T-cell (primary cell): ENCODE data around the gene SELPLG. TPM values are rescaled to one million over a fixed set of nuclear protein-coding genes. Genes with fewer than 3 reads are reported as not detected.

Source experiments
- ATAC-seq, 4 experiments: fragments of 200-7000 bp in 3 of 4; fragments of 150-1000 bp in 1 of 4; cut with Tn5 transposase; replicated peaks in 1 of 4; 1 replicate in 3 of 4; 2 replicates in 1 of 4; pipeline ENCODE4 v1.10.0; 2021; ENCODE audit warnings: moderate library complexity in 3 of 4, mild to moderate bottlenecking in 2 of 4, moderate number of reproducible peaks in 1 of 4
- CTCF ChIA-PET, 2 donors: fragments of 300-600 bp; sonication (Branson Sonifier 250); formaldehyde crosslinking; loops; one replicate each; lab custom pipeline; 2022; ENCODE audit warnings: antibody characterized with exemption in 2 of 2; lab: Charles Lee
- POLR2A ChIA-PET, 2 donors: fragments of 300-600 bp; sonication (Branson Sonifier 250); formaldehyde crosslinking; loops; one replicate each; lab custom pipeline; 2022; ENCODE audit warnings: antibody characterized with exemption in 2 of 2; lab: Charles Lee
- DNase-seq, 35 experiments: peaks; one replicate each; pipeline versions ENCODE4 v3.0.0 to v3.0.0-alpha.2; 2013 to 2023
- H3K27ac ChIP-seq: one replicate; pipeline ENCODE4 v1.5.1; 2013; ENCODE audit warnings: low read length
- H3K27me3 ChIP-seq, 2 experiments: replicated peaks in 1 of 2; 1 replicate in 1 of 2; 2 replicates in 1 of 2; pipeline versions ENCODE4 v1.6.1 to v1.7.0; 2013; ENCODE audit warnings: low read length in 1 of 2, mixed read lengths in 1 of 2; ENCODE audit not compliant: control insufficient read depth in 2 of 2, insufficient read depth in 2 of 2; ENCODE audit errors: extremely low read depth in 1 of 2
- H3K36me3 ChIP-seq, 2 donors: 1 replicate in 1 of 2; 2 replicates in 1 of 2; pipeline versions ENCODE4 v1.6.1 to v1.7.0; 2013; ENCODE audit warnings: low read length in 1 of 2; ENCODE audit not compliant: control insufficient read depth in 2 of 2, insufficient read depth in 1 of 2; ENCODE audit errors: extremely low read depth in 1 of 2
- H3K4me1 ChIP-seq, 2 experiments: 1 replicate in 1 of 2; 2 replicates in 1 of 2; pipeline versions ENCODE4 v1.6.1 to v1.7.0; 2013; ENCODE audit warnings: low read length in 2 of 2, mixed read lengths in 1 of 2; ENCODE audit not compliant: insufficient read depth in 2 of 2, control insufficient read depth in 1 of 2; ENCODE audit errors: extremely low read depth in 1 of 2
- H3K4me3 ChIP-seq, 2 donors: 1 replicate in 1 of 2; 2 replicates in 1 of 2; pipeline versions ENCODE4 v1.5.1 to v1.7.0; 2013; ENCODE audit warnings: mild to moderate bottlenecking in 2 of 2, low read length in 1 of 2, moderate library complexity in 1 of 2; ENCODE audit not compliant: control insufficient read depth in 1 of 2; ENCODE audit errors: extremely low read depth in 1 of 2
- H3K9me3 ChIP-seq: 2 replicates; pipeline ENCODE4 v1.7.0; 2013
- H3K27ac Mint-ChIP-seq, 2 donors: one replicate each; pipeline ENCODE4 v1.8.0; 2020 to 2021; ENCODE audit warnings: mild to moderate bottlenecking in 2 of 2, mixed read lengths in 2 of 2
- H3K27me3 Mint-ChIP-seq, 2 donors: one replicate each; pipeline ENCODE4 v1.8.0; 2021 to 2022; ENCODE audit warnings: mixed read lengths in 2 of 2
- H3K36me3 Mint-ChIP-seq: one replicate; pipeline ENCODE4 v1.8.0; 2021; ENCODE audit warnings: mixed read lengths
- H3K4me1 Mint-ChIP-seq, 3 donors: one replicate each; pipeline ENCODE4 v1.8.0; 2020 to 2022; ENCODE audit warnings: mixed read lengths in 3 of 3, mild to moderate bottlenecking in 1 of 3
- H3K4me3 Mint-ChIP-seq, 3 donors: one replicate each; pipeline ENCODE4 v1.8.0; 2020 to 2022; ENCODE audit warnings: mild to moderate bottlenecking in 3 of 3, mixed read lengths in 3 of 3, moderate library complexity in 3 of 3
- H3K9me3 Mint-ChIP-seq, 3 donors: one replicate each; pipeline ENCODE4 v1.8.0; 2020 to 2022; ENCODE audit warnings: mixed read lengths in 3 of 3
- WGBS: methylation state at CpG from one replicate; pipeline ENCODE4 v1.1.5; 2013; ENCODE audit warnings: missing lambda C conversion rate; ENCODE audit not compliant: insufficient coverage; 5-methylcytosine and 5-hydroxymethylcytosine counted together
- total RNA-seq, 35 experiments: library from RNA in 6 of 35; stranded (reverse) in 6 of 35; fragments of 120-200 nt in 1 of 35; gene quantifications; one replicate each; pipeline versions ENCODE4 v1.2.1 to v1.2.4 and lab custom pipeline; 2013 to 2026

Gene SELPLG
- total RNA-seq, 5 donors from 2014 or later (not counting 1 experiment from before 2014, with no cell fraction given): 102 to 220 (median 215) TPM

DNA sequence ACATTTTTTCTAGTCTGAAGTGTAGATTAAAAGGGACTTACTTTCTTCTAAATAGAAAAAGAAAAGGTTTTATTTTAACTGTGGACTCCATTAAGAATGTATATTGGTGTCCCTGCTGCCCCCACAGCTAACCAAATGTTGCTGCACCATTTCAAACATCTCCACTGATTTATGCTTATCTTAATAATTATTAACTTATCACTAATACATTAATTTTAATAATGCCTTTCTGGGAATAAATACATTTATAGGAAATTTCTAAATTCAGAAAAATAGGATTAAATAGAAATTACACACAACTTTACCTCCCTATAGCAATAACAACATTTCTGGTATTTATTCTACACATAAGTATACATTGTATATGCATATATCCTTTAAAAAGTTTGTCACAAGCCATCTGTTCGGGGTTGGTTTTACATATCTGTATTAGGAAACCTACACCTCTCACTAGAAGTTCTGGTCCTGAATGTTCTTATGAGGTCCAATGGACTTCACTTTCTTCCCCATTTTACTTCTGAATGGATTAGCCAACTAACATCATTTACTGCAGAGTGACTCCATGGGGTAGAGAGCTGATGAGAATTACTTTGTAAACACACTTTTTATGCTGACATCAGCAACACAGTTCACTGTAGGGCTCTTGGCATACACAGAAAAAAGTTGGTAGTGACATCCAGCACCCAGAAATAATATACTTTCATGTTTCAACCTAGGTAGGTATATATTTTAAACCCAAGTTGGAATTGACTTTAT, 9.4 kb upstream of the SELPLG start:
- no peaks in the 10 kb centered on the region for H3K9me3 Mint-ChIP-seq
- Histone ChIP-seq H3K4me3 (no peak overlapping the region), H3K36me3 (peaks cover 0 to 3% of the 10 kb centered on the region in 2 donors), H3K27me3 (no peaks in the 10 kb centered on the region), H3K27ac (no peak overlapping the region), H3K4me1 (peaks cover 17 to 30% of the 10 kb centered on the region in 2 experiments), H3K9me3 (no peaks in the 10 kb centered on the region)
- peaks cover 32 to 53% (median 45%) of the 10 kb centered on the region in 3 donors for H3K4me1 Mint-ChIP-seq
- no peak overlapping the region for H3K27ac Mint-ChIP-seq
- no peaks in the 10 kb centered on the region for H3K27me3 Mint-ChIP-seq
- no peak overlapping the region for H3K4me3 Mint-ChIP-seq
- ATAC-seq: no peak
- no CpG with 5 or more reads among the region's 1 CpG for WGBS
- POLR2A ChIA-PET: no interaction called here
- no peak for DNase-seq
- peaks cover 3% of the 10 kb centered on the region for H3K36me3 Mint-ChIP-seq
- CTCF ChIA-PET: no interaction called here

DNA sequence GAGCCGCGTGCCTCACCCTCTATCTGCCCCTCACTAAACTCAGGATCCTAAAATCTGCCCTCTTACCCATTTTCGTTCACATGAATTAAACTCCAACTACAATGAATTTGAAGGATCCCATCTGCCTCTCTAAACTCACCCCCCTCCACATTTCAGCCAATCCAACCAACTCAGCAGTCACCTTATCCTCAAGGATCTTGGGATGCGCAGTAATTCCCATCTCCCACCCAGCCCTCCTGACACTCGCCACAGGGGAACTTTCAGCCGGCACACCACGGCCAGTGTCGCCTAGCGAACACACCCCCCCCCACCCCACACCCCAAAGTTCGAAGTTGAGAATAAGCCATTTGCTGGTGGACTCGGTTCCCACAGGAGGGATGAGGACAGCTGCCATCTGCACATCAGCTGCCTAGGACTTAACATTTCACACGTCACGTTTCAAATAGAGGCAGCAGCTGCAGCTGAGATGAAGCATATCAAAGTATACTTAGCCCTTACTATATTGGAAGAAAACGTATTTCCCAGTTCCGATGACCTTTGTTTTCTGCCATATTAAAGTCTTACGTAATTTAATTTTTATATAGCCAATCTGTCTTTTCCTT, 8.7 kb upstream of the SELPLG start:
- WGBS: 96% methylated on average over 6 of the region's 16 CpGs
- DNase-seq (no peak), ATAC-seq (no peak)
- no peak overlapping the region for H3K27ac Mint-ChIP-seq
- Histone ChIP-seq H3K4me1 (peaks cover 18 to 30% of the 10 kb centered on the region in 2 experiments), H3K4me3 (no peak overlapping the region), H3K27ac (no peak overlapping the region), H3K27me3 (no peaks in the 10 kb centered on the region), H3K9me3 (no peaks in the 10 kb centered on the region), H3K36me3 (peaks cover 0 to 3% of the 10 kb centered on the region in 2 donors)
- CTCF ChIA-PET: no interaction called here
- H3K36me3 Mint-ChIP-seq: no peaks in the 10 kb centered on the region
- H3K4me3 Mint-ChIP-seq: no peak overlapping the region
- POLR2A ChIA-PET: no interaction called here
- no peaks in the 10 kb centered on the region for H3K9me3 Mint-ChIP-seq
- H3K4me1 Mint-ChIP-seq: peaks cover 35 to 53% (median 48%) of the 10 kb centered on the region in 3 donors
- no peaks in the 10 kb centered on the region for H3K27me3 Mint-ChIP-seq

DNA sequence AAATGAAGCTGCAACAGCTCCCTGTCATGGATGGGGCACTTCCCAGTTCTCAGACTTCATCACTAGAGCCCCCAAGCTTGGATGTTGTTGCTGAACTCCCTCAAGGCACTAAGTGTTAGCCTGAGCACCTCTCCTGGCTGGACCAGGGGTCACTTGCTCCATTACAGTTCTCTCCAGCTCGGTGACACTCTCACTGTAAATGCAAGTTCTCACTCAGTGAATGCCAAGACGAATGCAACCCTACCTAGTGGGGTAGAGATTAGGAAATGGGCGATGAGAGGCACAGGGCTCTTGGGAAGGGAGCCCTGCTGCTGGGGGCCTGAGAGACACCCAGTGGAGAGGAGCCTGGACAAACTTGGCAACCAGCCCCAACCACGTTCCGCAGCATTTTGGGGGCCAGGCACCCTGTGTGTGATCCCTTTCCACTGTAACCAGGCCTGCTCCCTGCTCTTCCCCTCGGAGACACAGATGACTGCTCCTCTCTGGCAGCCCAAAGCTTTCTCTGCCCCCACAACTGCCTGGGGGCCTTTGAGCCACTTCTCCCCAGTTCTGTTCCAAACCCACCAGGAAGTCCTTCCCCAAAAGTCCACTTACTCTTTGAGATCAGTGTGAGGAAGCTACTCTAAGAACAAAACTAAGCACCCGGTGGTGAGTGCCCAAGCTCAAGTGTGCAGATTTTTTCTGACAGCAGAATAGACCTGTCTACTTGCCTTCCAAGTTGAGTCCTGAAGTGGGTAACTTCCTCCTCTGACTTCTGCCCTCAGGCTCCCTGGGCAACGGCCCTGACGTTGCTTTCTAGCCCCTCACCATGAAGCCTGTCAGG, 8.0 kb upstream of the SELPLG start:
- Histone ChIP-seq H3K4me3 (no peak overlapping the region), H3K9me3 (no peaks in the 10 kb centered on the region), H3K27ac (no peak overlapping the region), H3K27me3 (no peaks in the 10 kb centered on the region), H3K4me1 (peaks cover 26 to 31% of the 10 kb centered on the region in 2 experiments), H3K36me3 (peaks cover 0 to 3% of the 10 kb centered on the region in 2 donors)
- Mint-ChIP-seq H3K4me1 (peaks cover 36 to 55% (median 48%) of the 10 kb centered on the region in 3 donors), H3K27me3 (no peaks in the 10 kb centered on the region), H3K9me3 (no peaks in the 10 kb centered on the region), H3K36me3 (no peaks in the 10 kb centered on the region), H3K27ac (no peak overlapping the region), H3K4me3 (no peak overlapping the region)
- ChIA-PET CTCF (interaction anchor here in 1 of 2 donors (0.5 to 1.4 kb wide), 3 partner anchors 19 to 64 kb away, joined by 3 to 5 read pairs (median 3); no protein-coding TSS in a partner anchor), POLR2A (no interaction called here)
- no peak for ATAC-seq
- DNase-seq: no peak
- WGBS: 100% methylated on average over 2 of the region's 9 CpGs

DNA sequence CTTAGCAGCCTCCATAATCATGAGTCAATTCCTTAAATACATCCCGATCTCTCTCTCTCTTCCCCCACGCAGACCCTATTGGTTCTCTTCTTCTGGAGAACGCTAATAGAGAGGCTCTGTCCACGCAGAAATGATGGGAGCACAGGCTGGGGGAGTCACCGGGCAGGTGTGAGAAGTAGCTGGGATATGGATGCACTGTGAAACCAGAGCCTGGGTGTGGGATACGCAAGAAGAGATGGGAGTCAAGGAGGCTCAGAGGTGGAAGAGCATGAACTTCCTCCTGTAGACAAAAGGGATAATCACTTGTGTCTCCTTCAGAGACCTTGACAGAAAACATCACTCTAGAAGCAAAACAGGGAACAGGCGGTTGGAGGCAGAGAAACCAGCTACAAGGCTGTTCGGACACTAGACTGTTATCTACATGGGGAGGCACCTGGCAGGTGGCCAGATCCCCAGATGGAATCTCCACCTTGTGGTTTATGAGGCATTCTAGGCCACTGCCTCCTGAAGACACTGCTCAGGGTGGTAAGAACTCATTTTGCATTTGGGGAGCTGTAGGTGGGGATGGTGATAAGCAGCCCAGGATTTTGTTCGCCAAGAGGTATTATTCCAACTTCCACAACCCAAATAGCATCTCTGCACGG, 7.2 kb upstream of the SELPLG start:
- no peak for DNase-seq
- Mint-ChIP-seq H3K4me3 (no peak overlapping the region), H3K4me1 (peaks cover 34 to 53% (median 46%) of the 10 kb centered on the region in 3 donors), H3K36me3 (no peaks in the 10 kb centered on the region), H3K27me3 (no peaks in the 10 kb centered on the region), H3K27ac (no peak overlapping the region), H3K9me3 (no peaks in the 10 kb centered on the region)
- WGBS: 82% methylated on average over 4 of the region's 10 CpGs
- Histone ChIP-seq H3K27me3 (no peaks in the 10 kb centered on the region), H3K4me1 (peaks cover 29 to 30% of the 10 kb centered on the region in 2 experiments), H3K36me3 (peaks cover 0 to 3% of the 10 kb centered on the region in 2 donors), H3K27ac (no peak overlapping the region), H3K4me3 (no peak overlapping the region), H3K9me3 (no peaks in the 10 kb centered on the region)
- ChIA-PET CTCF (interaction anchor here (0.5 to 1.4 kb wide), 5 partner anchors 20 to 50 kb away, joined by 3 to 5 read pairs (median 3); no protein-coding TSS in a partner anchor), POLR2A (interaction anchor here (0.6 to 0.7 kb wide), 3 partner anchors 23 to 125 kb away, joined by 3 to 4 read pairs (median 3); no protein-coding TSS in a partner anchor)
- no peak for ATAC-seq

DNA sequence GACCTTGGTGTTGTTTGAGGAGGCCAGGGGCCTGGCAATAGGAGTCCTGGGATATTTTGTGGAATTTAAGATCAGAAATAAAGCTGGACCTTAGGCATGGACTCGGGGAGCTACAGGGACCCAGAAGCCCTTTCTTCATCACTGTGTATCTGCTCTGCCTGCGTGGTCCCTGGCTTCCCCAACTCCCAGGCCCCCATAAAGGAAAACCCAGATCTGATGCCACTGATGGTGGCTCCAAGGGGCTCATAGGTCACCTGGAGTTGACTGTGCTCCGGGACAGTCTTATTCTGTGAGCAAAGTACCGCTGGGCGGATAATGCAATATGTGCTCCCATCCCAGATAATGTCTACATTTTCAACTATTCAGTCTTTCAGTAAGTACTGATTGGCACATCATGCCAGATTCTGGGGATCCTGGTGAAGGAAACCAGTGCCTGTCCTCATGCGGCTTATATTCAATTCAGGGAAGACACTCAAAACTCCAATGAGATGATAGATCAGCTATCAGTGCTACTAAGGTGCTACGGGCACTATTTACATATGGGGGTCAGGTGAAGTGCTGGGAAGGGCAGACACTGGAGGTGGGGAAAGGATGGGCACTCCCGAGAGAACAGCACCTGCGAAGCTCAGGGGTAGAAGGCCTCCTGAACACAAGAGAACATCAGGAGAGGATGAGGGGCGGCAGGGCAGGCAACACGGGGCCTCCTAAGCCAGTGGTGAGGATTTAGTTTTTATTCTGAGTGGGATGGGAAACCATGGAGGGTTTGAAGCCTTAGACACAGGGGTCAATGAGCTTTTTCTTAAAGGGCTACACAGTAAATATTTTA, 5.5 kb upstream of the SELPLG start:
- H3K9me3 ChIP-seq: no peaks in the 10 kb centered on the region
- H3K27ac ChIP-seq: no peak overlapping the region
- H3K36me3 Mint-ChIP-seq: no peaks in the 10 kb centered on the region
- H3K27me3 ChIP-seq: no peaks in the 10 kb centered on the region
- no peak overlapping the region for H3K4me3 ChIP-seq
- H3K4me1 Mint-ChIP-seq: peaks cover 38 to 53% (median 49%) of the 10 kb centered on the region in 3 donors
- H3K27me3 Mint-ChIP-seq: no peaks in the 10 kb centered on the region
- H3K36me3 ChIP-seq: peaks cover 0 to 3% of the 10 kb centered on the region in 2 donors
- CTCF ChIA-PET: interaction anchor here (0.6 to 1.4 kb wide), 4 partner anchors 25 to 78 kb away, joined by 3 to 5 read pairs (median 4); no protein-coding TSS in a partner anchor
- peaks cover 27 to 35% of the 10 kb centered on the region in 2 experiments for H3K4me1 ChIP-seq
- ATAC-seq (no peak), DNase-seq (no peak)
- H3K27ac Mint-ChIP-seq: peak overlapping the region; percentile 17 to 39
- POLR2A ChIA-PET: no interaction called here
- no peaks in the 10 kb centered on the region for H3K9me3 Mint-ChIP-seq
- 96% methylated on average over 7 of the region's 11 CpGs for whole genome bisulfite sequencing
- no peak overlapping the region for H3K4me3 Mint-ChIP-seq
